GM19351 (cell line): ENCODE results near the gene KIAA1958.
A peak's percentile ranks its signal among the peaks of the same experiment; 100 is the strongest.

ENCODE experiments used
- ATAC-seq: cut with Tn5 transposase; IDR thresholded peaks from one replicate; pipeline ENCODE4 v1.9.1; 2021; ENCODE audit warnings: mild to moderate bottlenecking, moderate library complexity; ENCODE audit not compliant: unreplicated experiment

KIAA1958 gene

GRCh38 chr9:112599732-112600131 lies 113.1 kb downstream of the KIAA1958 start:
- no peak for ATAC-seq

- no peak for ATAC-seq
Measured at GRCh38 chr9:112601636-112602035, 115.0 kb downstream of the KIAA1958 start.

GRCh38 chr9:112604790-112605189 lies 118.2 kb downstream of the KIAA1958 start:
- no peak for ATAC-seq

- ATAC-seq: peak; percentile 97
Measured at GRCh38 chr9:112605518-112605917, 118.9 kb downstream of the KIAA1958 start.

- ATAC-seq: no peak
Measured at GRCh38 chr9:112605963-112606699, 119.5 kb downstream of the KIAA1958 start.

GRCh38 chr9:112608851-112609250 lies 122.2 kb downstream of the KIAA1958 start:
- ATAC-seq: no peak

GRCh38 chr9:112615584-112616266 lies 129.1 kb downstream of the KIAA1958 start:
- no peak for ATAC-seq

GRCh38 chr9:112617371-112617770 lies 130.7 kb downstream of the KIAA1958 start:
- ATAC-seq: no peak

- no peak for ATAC-seq
Measured at GRCh38 chr9:112618385-112619009, 131.9 kb downstream of the KIAA1958 start.

- no peak for ATAC-seq
Measured at GRCh38 chr9:112620388-112620787, 133.8 kb downstream of the KIAA1958 start.

- no peak for ATAC-seq
Measured at GRCh38 chr9:112621018-112621655, 134.5 kb downstream of the KIAA1958 start.

- ATAC-seq: no peak
Measured at GRCh38 chr9:112623198-112623597, 136.6 kb downstream of the KIAA1958 start.

GRCh38 chr9:112624711-112625707 lies 138.4 kb downstream of the KIAA1958 start:
- no peak for ATAC-seq

GRCh38 chr9:112629671-112630485 lies 143.3 kb downstream of the KIAA1958 start:
- ATAC-seq: no peak

- ATAC-seq: no peak
Measured at GRCh38 chr9:112631313-112632070, 144.9 kb downstream of the KIAA1958 start.

GRCh38 chr9:112640311-112640710 lies 153.7 kb downstream of the KIAA1958 start:
- no peak for ATAC-seq

- ATAC-seq: no peak
Measured at GRCh38 chr9:112642126-112642525, 155.5 kb downstream of the KIAA1958 start.

GRCh38 chr9:112647596-112647995 lies 161.0 kb downstream of the KIAA1958 start:
- ATAC-seq: no peak

GRCh38 chr9:112648624-112649023 lies 162.0 kb downstream of the KIAA1958 start:
- no peak for ATAC-seq
